MCF 10A (cell line): ENCODE measurements around the gene KAZN. TPM values are rescaled to one million over a fixed set of nuclear protein-coding genes. Genes with fewer than 3 reads are reported as not detected.

ENCODE experiments used
- BruUV-seq: library from RNA; stranded (reverse); fragments of 400-500 nt; replicated peaks from 2 replicates; lab custom pipeline; 2021; lab: Mats Ljungman, UMichigan
- CTCF ChIA-PET: fragments of 300-600 bp; sonication (Branson Sonifier 250); formaldehyde crosslinking; extraction: SDS; loops from one replicate; lab custom pipeline; 2021; ENCODE audit warnings: antibody characterized with exemption, inconsistent platforms; lab: Yijun Ruan, JAX
- POLR2A ChIA-PET: fragments of 300-600, 350-650 bp; sonication (Branson Sonifier 250); formaldehyde crosslinking; extraction: SDS; loops from one replicate; lab custom pipeline; 2020; ENCODE audit warnings: antibody characterized with exemption, inconsistent platforms; lab: Yijun Ruan, JAX
- DNase-seq: peaks from one replicate; pipeline ENCODE4 v3.0.0-alpha.2; 2018; ENCODE audit not compliant: unreplicated experiment
- H3K27ac Mint-ChIP-seq: one replicate; pipeline ENCODE4 v1.8.0; 2022; ENCODE audit warnings: mild to moderate bottlenecking, low read depth, mixed read lengths; ENCODE audit not compliant: unreplicated experiment
- H3K27me3 Mint-ChIP-seq: one replicate; pipeline ENCODE4 v1.8.0; 2022; ENCODE audit warnings: mixed read lengths; ENCODE audit not compliant: insufficient read depth, unreplicated experiment
- H3K36me3 Mint-ChIP-seq: one replicate; pipeline ENCODE4 v1.8.0; 2022; ENCODE audit warnings: mild to moderate bottlenecking, moderate library complexity, mixed read lengths; ENCODE audit not compliant: insufficient read depth, unreplicated experiment
- H3K4me1 Mint-ChIP-seq: one replicate; pipeline ENCODE4 v1.8.0; 2022; ENCODE audit warnings: mixed read lengths; ENCODE audit not compliant: insufficient read depth, unreplicated experiment
- H3K4me3 Mint-ChIP-seq: one replicate; pipeline ENCODE4 v1.8.0; 2022; ENCODE audit warnings: mild to moderate bottlenecking, moderate library complexity, mixed read lengths; ENCODE audit not compliant: unreplicated experiment
- H3K9me3 Mint-ChIP-seq: one replicate; pipeline ENCODE4 v1.8.0; 2022; ENCODE audit warnings: mixed read lengths; ENCODE audit not compliant: unreplicated experiment
- CTCF ChIP-seq: fragments of 200-600 bp; IDR thresholded peaks from one replicate; pipeline ENCODE4 v1.8.0; 2022; ENCODE audit warnings: antibody characterized with exemption, mild to moderate bottlenecking; ENCODE audit not compliant: unreplicated experiment
- intact Hi-C: fragments of 100-400 bp; cut with micrococcal nuclease; formaldehyde crosslinking; loops from 2 replicates; pipeline ENCODE4 v1.14.1; 2022
- total RNA-seq: library from RNA; stranded (reverse); gene quantifications from 2 replicates; pipeline ENCODE4 v1.2.3, GENCODE V29; 2022

KAZN gene
- total RNA-seq, 1 experiment from 2014 or later, result 3.3 TPM

GRCh38 chr1:15075817-15076216, 477.3 kb downstream of the KAZN start:
- no peak overlapping the region for H3K27ac Mint-ChIP-seq
- H3K9me3 Mint-ChIP-seq, result no peaks in the 10 kb centered on the region
- DNase-seq, result no peak
- H3K27me3 Mint-ChIP-seq, result no peaks in the 10 kb centered on the region
- intact Hi-C loops, result no loop called here
- no peak overlapping the region for H3K4me3 Mint-ChIP-seq
- POLR2A ChIA-PET, result no interaction called here
- no peak for TF ChIP-seq CTCF
- H3K36me3 Mint-ChIP-seq, result no peaks in the 10 kb centered on the region
- BruUV-seq, result no TSS peak
- no peaks in the 10 kb centered on the region for H3K4me1 Mint-ChIP-seq
- CTCF ChIA-PET, result interaction anchor here (0.8 kb wide), 1 partner anchor 297 kb away, joined by 4 read pairs; no protein-coding TSS in a partner anchor

GRCh38 chr1:15076807-15077206, 478.3 kb downstream of the KAZN start:
- BruUV-seq, result no TSS peak

GRCh38 chr1:15077384-15077783, 478.9 kb downstream of the KAZN start:
- TF ChIP-seq CTCF, result no peak
- POLR2A ChIA-PET, result no interaction called here
- H3K4me3 Mint-ChIP-seq, result no peak overlapping the region
- no peaks in the 10 kb centered on the region for H3K4me1 Mint-ChIP-seq
- no peak overlapping the region for H3K27ac Mint-ChIP-seq
- DNase-seq, result no peak
- no peaks in the 10 kb centered on the region for H3K9me3 Mint-ChIP-seq
- intact Hi-C loops, result no loop called here
- H3K36me3 Mint-ChIP-seq, result no peaks in the 10 kb centered on the region
- H3K27me3 Mint-ChIP-seq, result no peaks in the 10 kb centered on the region
- CTCF ChIA-PET, result interaction anchor here (1.3 kb wide), 1 partner anchor 50 kb away, joined by 3 read pairs; no protein-coding TSS in a partner anchor
- BruUV-seq, result no TSS peak

More at GRCh38 chr1:15076807-15077206, 478.3 kb downstream of the KAZN start:
- intact Hi-C loops, result no loop called here
- no peak for TF ChIP-seq CTCF
- Mint-ChIP-seq H3K27ac (no peak overlapping the region), H3K9me3 (no peaks in the 10 kb centered on the region), H3K36me3 (no peaks in the 10 kb centered on the region), H3K27me3 (no peaks in the 10 kb centered on the region), H3K4me1 (no peaks in the 10 kb centered on the region), H3K4me3 (no peak overlapping the region)
- ChIA-PET POLR2A (no interaction called here), CTCF (interaction anchor here (1.3 kb wide), 1 partner anchor 50 kb away, joined by 3 read pairs; no protein-coding TSS in a partner anchor)
- no peak for DNase-seq

GRCh38 chr1:15080328-15081007, 482.0 kb downstream of the KAZN start:
- CTCF ChIA-PET, result no interaction called here
- no peaks in the 10 kb centered on the region for H3K36me3 Mint-ChIP-seq
- intact Hi-C loops, result no loop called here
- H3K4me1 Mint-ChIP-seq, result peaks cover 7% of the 10 kb centered on the region
- no peak for DNase-seq
- POLR2A ChIA-PET, result no interaction called here
- H3K9me3 Mint-ChIP-seq, result no peaks in the 10 kb centered on the region
- TF ChIP-seq CTCF, result no peak
- BruUV-seq, result no TSS peak
- H3K27ac Mint-ChIP-seq, result no peak overlapping the region
- no peak overlapping the region for H3K4me3 Mint-ChIP-seq
- no peaks in the 10 kb centered on the region for H3K27me3 Mint-ChIP-seq
